ENCODE data around the gene KCNK13. TPM values are rescaled to one million over a fixed set of nuclear protein-coding genes. Genes with fewer than 3 reads are reported as not detected.
"Not testable (repeated sequence)": the region's sequence is repeated elsewhere in the genome, so short reads cannot be mapped to it uniquely, and the experiment has no call there.

The KCNK13 gene
- total RNA-seq (ENCODE audit: unreplicated experiment) = 0.10 TPM
- long read RNA-seq = 0 reads

- peaks cover 12% of the 10 kb centered on the region for H3K36me3 Mint-ChIP-seq (ENCODE audit: low read depth, unreplicated experiment)
- peaks cover 9% of the 10 kb centered on the region for H3K4me1 Mint-ChIP-seq (ENCODE audit: unreplicated experiment)
- peak; percentile 12 for DNase-seq (ENCODE audit: low spot score)
- no peak within 1 kb of the TSS for H3K27ac Mint-ChIP-seq (ENCODE audit: unreplicated experiment)
- no peaks in the 10 kb centered on the region for H3K9me3 Mint-ChIP-seq (ENCODE audit: unreplicated experiment)
- H3K4me3 Mint-ChIP-seq (ENCODE audit: unreplicated experiment) = peak within 1 kb of the TSS; percentile 82
- TF ChIP-seq, protein P1, sequence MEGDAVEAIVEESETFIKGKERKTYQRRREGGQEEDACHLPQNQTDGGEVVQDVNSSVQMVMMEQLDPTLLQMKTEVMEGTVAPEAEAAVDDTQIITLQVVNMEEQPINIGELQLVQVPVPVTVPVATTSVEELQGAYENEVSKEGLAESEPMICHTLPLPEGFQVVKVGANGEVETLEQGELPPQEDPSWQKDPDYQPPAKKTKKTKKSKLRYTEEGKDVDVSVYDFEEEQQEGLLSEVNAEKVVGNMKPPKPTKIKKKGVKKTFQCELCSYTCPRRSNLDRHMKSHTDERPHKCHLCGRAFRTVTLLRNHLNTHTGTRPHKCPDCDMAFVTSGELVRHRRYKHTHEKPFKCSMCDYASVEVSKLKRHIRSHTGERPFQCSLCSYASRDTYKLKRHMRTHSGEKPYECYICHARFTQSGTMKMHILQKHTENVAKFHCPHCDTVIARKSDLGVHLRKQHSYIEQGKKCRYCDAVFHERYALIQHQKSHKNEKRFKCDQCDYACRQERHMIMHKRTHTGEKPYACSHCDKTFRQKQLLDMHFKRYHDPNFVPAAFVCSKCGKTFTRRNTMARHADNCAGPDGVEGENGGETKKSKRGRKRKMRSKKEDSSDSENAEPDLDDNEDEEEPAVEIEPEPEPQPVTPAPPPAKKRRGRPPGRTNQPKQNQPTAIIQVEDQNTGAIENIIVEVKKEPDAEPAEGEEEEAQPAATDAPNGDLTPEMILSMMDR (IDR thresholded peaks at IDR 0.05; ENCODE audit: unreplicated experiment) = no peak
- H3K27me3 Mint-ChIP-seq (ENCODE audit: unreplicated experiment) = peaks cover 23% of the 10 kb centered on the region
Measured at GRCh38 chr14:90061685-90062126, at the start of gene KCNK13. KCNK13 (plus strand) TSS chr14:90061994; CDS start chr14:90062206, 212 bp downstream.

GRCh38 chr14:90017371-90017770, 44.4 kb upstream of the KCNK13 start:
- H3K27me3 Mint-ChIP-seq (ENCODE audit: unreplicated experiment) = peaks cover 3% of the 10 kb centered on the region
- no peak overlapping the region for H3K4me3 Mint-ChIP-seq (ENCODE audit: unreplicated experiment)
- no peak overlapping the region for H3K27ac Mint-ChIP-seq (ENCODE audit: unreplicated experiment)
- H3K36me3 Mint-ChIP-seq (ENCODE audit: low read depth, unreplicated experiment) = peaks cover 44% of the 10 kb centered on the region
- H3K9me3 Mint-ChIP-seq (ENCODE audit: unreplicated experiment) = no peaks in the 10 kb centered on the region
- DNase-seq (ENCODE audit: low spot score) = no peak
- H3K4me1 Mint-ChIP-seq (ENCODE audit: unreplicated experiment) = peaks cover 2% of the 10 kb centered on the region
- TF ChIP-seq, protein P1 (IDR thresholded peaks at IDR 0.05; ENCODE audit: unreplicated experiment) = no peak

GRCh38 chr14:90019824-90020523, 41.8 kb upstream of the KCNK13 start:
- peaks cover 43% of the 10 kb centered on the region for H3K36me3 Mint-ChIP-seq (ENCODE audit: low read depth, unreplicated experiment)
- peaks cover 3% of the 10 kb centered on the region for H3K27me3 Mint-ChIP-seq (ENCODE audit: unreplicated experiment)
- no peak overlapping the region for H3K27ac Mint-ChIP-seq (ENCODE audit: unreplicated experiment)
- H3K9me3 Mint-ChIP-seq (ENCODE audit: unreplicated experiment) = no peaks in the 10 kb centered on the region
- TF ChIP-seq, protein P1 (IDR thresholded peaks at IDR 0.05; ENCODE audit: unreplicated experiment) = no peak
- H3K4me3 Mint-ChIP-seq (ENCODE audit: unreplicated experiment) = peak overlapping the region; percentile 68
- H3K4me1 Mint-ChIP-seq (ENCODE audit: unreplicated experiment) = peaks cover 2% of the 10 kb centered on the region
- no peak for DNase-seq (ENCODE audit: low spot score)

GRCh38 chr14:90023176-90023896, 38.5 kb upstream of the KCNK13 start:
- TF ChIP-seq, protein P1 (IDR thresholded peaks at IDR 0.05; ENCODE audit: unreplicated experiment) = no peak
- Mint-ChIP-seq H3K9me3 (ENCODE audit: unreplicated experiment) (no peaks in the 10 kb centered on the region), H3K27me3 (ENCODE audit: unreplicated experiment) (no peaks in the 10 kb centered on the region), H3K4me1 (ENCODE audit: unreplicated experiment) (peaks cover 2% of the 10 kb centered on the region), H3K27ac (ENCODE audit: unreplicated experiment) (no peak overlapping the region), H3K4me3 (ENCODE audit: unreplicated experiment) (no peak overlapping the region), H3K36me3 (ENCODE audit: low read depth, unreplicated experiment) (peaks cover 44% of the 10 kb centered on the region)
- no peak for DNase-seq (ENCODE audit: low spot score)

DNA sequence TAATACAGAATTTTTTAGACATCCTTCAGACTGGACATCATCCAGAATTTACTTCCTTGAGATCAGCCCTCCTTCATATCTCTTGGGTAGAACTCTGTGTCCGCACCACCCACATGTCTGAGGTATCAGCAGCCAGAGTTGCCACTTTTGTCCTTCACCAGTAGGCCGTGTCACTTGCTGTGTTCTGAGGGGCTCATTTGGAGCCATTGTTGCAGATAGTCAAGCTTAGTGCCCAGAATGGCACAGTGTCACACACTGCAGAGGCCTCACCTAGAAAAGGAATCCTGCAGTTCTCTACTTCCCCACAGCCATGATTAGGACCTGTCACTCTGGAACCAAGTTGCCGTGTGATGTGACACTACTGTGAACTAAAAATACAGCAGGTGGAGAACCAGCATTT, 36.9 kb upstream of the KCNK13 start:
- H3K9me3 Mint-ChIP-seq (ENCODE audit: unreplicated experiment) = no peaks in the 10 kb centered on the region
- TF ChIP-seq, protein P1 (IDR thresholded peaks at IDR 0.05; ENCODE audit: unreplicated experiment) = no peak
- no peak overlapping the region for H3K4me3 Mint-ChIP-seq (ENCODE audit: unreplicated experiment)
- no peaks in the 10 kb centered on the region for H3K4me1 Mint-ChIP-seq (ENCODE audit: unreplicated experiment)
- peaks cover 39% of the 10 kb centered on the region for H3K36me3 Mint-ChIP-seq (ENCODE audit: low read depth, unreplicated experiment)
- no peak for DNase-seq (ENCODE audit: low spot score)
- H3K27me3 Mint-ChIP-seq (ENCODE audit: unreplicated experiment) = no peaks in the 10 kb centered on the region
- H3K27ac Mint-ChIP-seq (ENCODE audit: unreplicated experiment) = no peak overlapping the region

DNA sequence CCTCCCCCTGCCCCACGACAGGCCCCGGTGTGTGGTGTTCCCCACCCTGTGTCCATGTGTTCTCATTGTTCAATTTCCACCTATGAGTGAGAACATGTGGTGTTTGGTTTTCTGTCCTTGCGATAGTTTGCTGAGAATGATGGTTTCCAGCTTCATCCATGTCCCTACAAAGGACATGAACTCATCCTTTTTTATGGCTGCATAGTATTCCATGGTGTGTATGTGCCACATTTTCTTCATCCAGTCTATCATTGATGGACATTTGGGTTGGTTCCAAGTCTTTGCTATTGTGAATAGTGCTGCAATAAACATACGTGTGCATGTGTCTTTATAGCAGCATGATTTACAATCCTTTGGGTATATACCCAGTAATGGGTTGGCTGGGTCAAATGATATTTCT, 35.2 kb upstream of the KCNK13 start:
- not testable (repeated sequence) for H3K4me3 Mint-ChIP-seq (ENCODE audit: unreplicated experiment); H3K27me3 Mint-ChIP-seq (ENCODE audit: unreplicated experiment); H3K9me3 Mint-ChIP-seq (ENCODE audit: unreplicated experiment); H3K27ac Mint-ChIP-seq (ENCODE audit: unreplicated experiment); H3K4me1 Mint-ChIP-seq (ENCODE audit: unreplicated experiment); DNase-seq (ENCODE audit: low spot score)
- peaks cover 39% of the 10 kb centered on the region for H3K36me3 Mint-ChIP-seq (ENCODE audit: low read depth, unreplicated experiment)
